SK-N-SH (cell line): ENCODE results near the gene RAB7A.

ENCODE experiments used
- EP300 ChIP-seq, 2 experiments: IDR thresholded peaks; 2 replicates each; pipeline versions ENCODE4 v1.4.0 to v1.6.1; 2012; ENCODE audit warnings: borderline replicate concordance in 1 of 2, low read depth in 1 of 2, low read length in 1 of 2
- FOXM1 ChIP-seq: IDR thresholded peaks from 2 replicates; pipeline ENCODE4 v1.4.0; 2012; ENCODE audit warnings: low read depth, mild to moderate bottlenecking
- JUND ChIP-seq: IDR thresholded peaks from 2 replicates; pipeline ENCODE4 v1.4.0; 2012
- MAX ChIP-seq: IDR thresholded peaks from 2 replicates; pipeline ENCODE4 v1.4.0; 2012; ENCODE audit warnings: low read depth
- RAD21 ChIP-seq: IDR thresholded peaks from 2 replicates; pipeline ENCODE4 v1.6.1; 2012; ENCODE audit warnings: mild to moderate bottlenecking, low read length
- TF ChIP-seq, protein P1 (sequence below): IDR thresholded peaks from 2 replicates; pipeline ENCODE4 v1.6.1; 2012; ENCODE audit warnings: mild to moderate bottlenecking, low read depth, low read length, moderate library complexity
- TF ChIP-seq, protein P2 (sequence below): fragments of 150-350 bp; IDR thresholded peaks from 2 replicates; pipeline ENCODE4 v1.6.1; 2017; ENCODE audit warnings: antibody characterized with exemption, low read length, low read depth, borderline replicate concordance
- TF ChIP-seq, protein P3 (sequence below): fragments of 200-600 bp; sonication (generic); IDR thresholded peaks from 2 replicates; pipeline ENCODE4 v1.6.1; 2017; ENCODE audit warnings: antibody characterized with exemption, mild to moderate bottlenecking, moderate library complexity

- no peak for TF ChIP-seq FOXM1
- TF ChIP-seq, protein P1, sequence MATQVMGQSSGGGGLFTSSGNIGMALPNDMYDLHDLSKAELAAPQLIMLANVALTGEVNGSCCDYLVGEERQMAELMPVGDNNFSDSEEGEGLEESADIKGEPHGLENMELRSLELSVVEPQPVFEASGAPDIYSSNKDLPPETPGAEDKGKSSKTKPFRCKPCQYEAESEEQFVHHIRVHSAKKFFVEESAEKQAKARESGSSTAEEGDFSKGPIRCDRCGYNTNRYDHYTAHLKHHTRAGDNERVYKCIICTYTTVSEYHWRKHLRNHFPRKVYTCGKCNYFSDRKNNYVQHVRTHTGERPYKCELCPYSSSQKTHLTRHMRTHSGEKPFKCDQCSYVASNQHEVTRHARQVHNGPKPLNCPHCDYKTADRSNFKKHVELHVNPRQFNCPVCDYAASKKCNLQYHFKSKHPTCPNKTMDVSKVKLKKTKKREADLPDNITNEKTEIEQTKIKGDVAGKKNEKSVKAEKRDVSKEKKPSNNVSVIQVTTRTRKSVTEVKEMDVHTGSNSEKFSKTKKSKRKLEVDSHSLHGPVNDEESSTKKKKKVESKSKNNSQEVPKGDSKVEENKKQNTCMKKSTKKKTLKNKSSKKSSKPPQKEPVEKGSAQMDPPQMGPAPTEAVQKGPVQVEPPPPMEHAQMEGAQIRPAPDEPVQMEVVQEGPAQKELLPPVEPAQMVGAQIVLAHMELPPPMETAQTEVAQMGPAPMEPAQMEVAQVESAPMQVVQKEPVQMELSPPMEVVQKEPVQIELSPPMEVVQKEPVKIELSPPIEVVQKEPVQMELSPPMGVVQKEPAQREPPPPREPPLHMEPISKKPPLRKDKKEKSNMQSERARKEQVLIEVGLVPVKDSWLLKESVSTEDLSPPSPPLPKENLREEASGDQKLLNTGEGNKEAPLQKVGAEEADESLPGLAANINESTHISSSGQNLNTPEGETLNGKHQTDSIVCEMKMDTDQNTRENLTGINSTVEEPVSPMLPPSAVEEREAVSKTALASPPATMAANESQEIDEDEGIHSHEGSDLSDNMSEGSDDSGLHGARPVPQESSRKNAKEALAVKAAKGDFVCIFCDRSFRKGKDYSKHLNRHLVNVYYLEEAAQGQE = no peak
- no peak for TF ChIP-seq MAX
- TF ChIP-seq EP300 (IDR thresholded peaks at IDR 0.05; ENCODE audit: borderline replicate concordance in 1 of 2, low read depth in 1 of 2, low read length in 1 of 2) = no peak
- TF ChIP-seq, protein P2, sequence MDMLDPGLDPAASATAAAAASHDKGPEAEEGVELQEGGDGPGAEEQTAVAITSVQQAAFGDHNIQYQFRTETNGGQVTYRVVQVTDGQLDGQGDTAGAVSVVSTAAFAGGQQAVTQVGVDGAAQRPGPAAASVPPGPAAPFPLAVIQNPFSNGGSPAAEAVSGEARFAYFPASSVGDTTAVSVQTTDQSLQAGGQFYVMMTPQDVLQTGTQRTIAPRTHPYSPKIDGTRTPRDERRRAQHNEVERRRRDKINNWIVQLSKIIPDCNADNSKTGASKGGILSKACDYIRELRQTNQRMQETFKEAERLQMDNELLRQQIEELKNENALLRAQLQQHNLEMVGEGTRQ = no peak
- TF ChIP-seq, protein P3, sequence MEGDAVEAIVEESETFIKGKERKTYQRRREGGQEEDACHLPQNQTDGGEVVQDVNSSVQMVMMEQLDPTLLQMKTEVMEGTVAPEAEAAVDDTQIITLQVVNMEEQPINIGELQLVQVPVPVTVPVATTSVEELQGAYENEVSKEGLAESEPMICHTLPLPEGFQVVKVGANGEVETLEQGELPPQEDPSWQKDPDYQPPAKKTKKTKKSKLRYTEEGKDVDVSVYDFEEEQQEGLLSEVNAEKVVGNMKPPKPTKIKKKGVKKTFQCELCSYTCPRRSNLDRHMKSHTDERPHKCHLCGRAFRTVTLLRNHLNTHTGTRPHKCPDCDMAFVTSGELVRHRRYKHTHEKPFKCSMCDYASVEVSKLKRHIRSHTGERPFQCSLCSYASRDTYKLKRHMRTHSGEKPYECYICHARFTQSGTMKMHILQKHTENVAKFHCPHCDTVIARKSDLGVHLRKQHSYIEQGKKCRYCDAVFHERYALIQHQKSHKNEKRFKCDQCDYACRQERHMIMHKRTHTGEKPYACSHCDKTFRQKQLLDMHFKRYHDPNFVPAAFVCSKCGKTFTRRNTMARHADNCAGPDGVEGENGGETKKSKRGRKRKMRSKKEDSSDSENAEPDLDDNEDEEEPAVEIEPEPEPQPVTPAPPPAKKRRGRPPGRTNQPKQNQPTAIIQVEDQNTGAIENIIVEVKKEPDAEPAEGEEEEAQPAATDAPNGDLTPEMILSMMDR = no peak
- TF ChIP-seq RAD21 = no peak
- no peak for TF ChIP-seq JUND
Measured at GRCh38 chr3:128753715-128754114, 27.7 kb downstream of the RAB7A start.
